ENCODE data around the gene PIK3CB.
"Not testable (repeated sequence)": the region's sequence is repeated elsewhere in the genome, so short reads cannot be mapped to it uniquely, and the experiment has no call there.

PIK3CB gene

GRCh38 chr3:138803006-138803653 lies 31.6 kb downstream of the PIK3CB start:
- DNase-seq (ENCODE audit: low spot score) = no peak

GRCh38 chr3:138802223-138802622 lies 32.5 kb downstream of the PIK3CB start:
- DNase-seq (ENCODE audit: low spot score) = not testable (repeated sequence)

- DNase-seq (ENCODE audit: low spot score) = no peak
Measured at GRCh38 chr3:138801792-138802191, 32.9 kb downstream of the PIK3CB start.

GRCh38 chr3:138800248-138800647 lies 34.5 kb downstream of the PIK3CB start:
- DNase-seq (ENCODE audit: low spot score) = no peak

- DNase-seq (ENCODE audit: low spot score) = no peak
Measured at GRCh38 chr3:138799822-138800221, 34.9 kb downstream of the PIK3CB start.

- DNase-seq (ENCODE audit: low spot score) = no peak
Measured at GRCh38 chr3:138797508-138798038, 37.2 kb downstream of the PIK3CB start.

- DNase-seq (ENCODE audit: low spot score) = no peak
Measured at GRCh38 chr3:138796761-138797160, 38.0 kb downstream of the PIK3CB start.

- DNase-seq (ENCODE audit: low spot score) = no peak
Measured at GRCh38 chr3:138786788-138787271, 47.9 kb downstream of the PIK3CB start.

GRCh38 chr3:138785951-138786350 lies 48.8 kb downstream of the PIK3CB start:
- no peak for DNase-seq (ENCODE audit: low spot score)

GRCh38 chr3:138785362-138785857 lies 49.3 kb downstream of the PIK3CB start:
- DNase-seq (ENCODE audit: low spot score) = not testable (repeated sequence)

GRCh38 chr3:138782755-138783154 lies 52.0 kb downstream of the PIK3CB start:
- DNase-seq (ENCODE audit: low spot score) = no peak

GRCh38 chr3:138781012-138781470 lies 53.7 kb downstream of the PIK3CB start:
- DNase-seq (ENCODE audit: low spot score) = peak; percentile 78

GRCh38 chr3:138778643-138779042 lies 56.1 kb downstream of the PIK3CB start:
- DNase-seq (ENCODE audit: low spot score) = no peak

- DNase-seq (ENCODE audit: low spot score) = no peak
Measured at GRCh38 chr3:138776961-138777360, 57.8 kb downstream of the PIK3CB start.

GRCh38 chr3:138775254-138775595 lies 59.5 kb downstream of the PIK3CB start:
- no peak for DNase-seq (ENCODE audit: low spot score)

GRCh38 chr3:138774529-138775253 lies 60.0 kb downstream of the PIK3CB start:
- peak; percentile 12 for DNase-seq (ENCODE audit: low spot score)

- DNase-seq (ENCODE audit: low spot score) = no peak
Measured at GRCh38 chr3:138771585-138771984, 63.1 kb downstream of the PIK3CB start.

GRCh38 chr3:138769616-138770015 lies 65.1 kb downstream of the PIK3CB start:
- no peak for DNase-seq (ENCODE audit: low spot score)

GRCh38 chr3:138768946-138769345 lies 65.8 kb downstream of the PIK3CB start:
- no peak for DNase-seq (ENCODE audit: low spot score)

GRCh38 chr3:138768125-138768524 lies 66.6 kb downstream of the PIK3CB start:
- no peak for DNase-seq (ENCODE audit: low spot score)

- DNase-seq (ENCODE audit: low spot score) = no peak
Measured at GRCh38 chr3:138767498-138768104, 67.1 kb downstream of the PIK3CB start.

GRCh38 chr3:138761002-138761401 lies 73.7 kb downstream of the PIK3CB start:
- no peak for DNase-seq (ENCODE audit: low spot score)

GRCh38 chr3:138748190-138748589 lies 86.5 kb downstream of the PIK3CB start:
- no peak for DNase-seq (ENCODE audit: low spot score)

Measured in CD4-positive, alpha-beta T cell treated with Interleukin-6 at 100 ng/mL for 8 hours (primary cell).